K562 (cell line): ENCODE data around the gene SHC1. TPM values are rescaled to one million over a fixed set of nuclear protein-coding genes. Genes with fewer than 3 reads are reported as not detected.

Experiments used
- ATF2 ChIP-seq: sonication (generic); formaldehyde crosslinking; IDR thresholded peaks from 2 replicates; pipeline ENCODE4 v1.8.1; 2022; ENCODE audit warnings: missing genetic modification reagents
- CTBP1 ChIP-seq: fragments of 450-650 bp; IDR thresholded peaks from 2 replicates; pipeline ENCODE4 v1.6.1; 2016; ENCODE audit warnings: borderline replicate concordance
- FOXP4 ChIP-seq: sonication (generic); formaldehyde crosslinking; IDR thresholded peaks from 2 replicates; pipeline ENCODE4 v1.8.0; 2022; ENCODE audit warnings: mild to moderate bottlenecking, missing genetic modification reagents, borderline replicate concordance
- HMBOX1 ChIP-seq: sonication (generic); IDR thresholded peaks from 2 replicates; pipeline ENCODE4 v1.6.1; 2016
- MIER1 ChIP-seq: fragments of 450-650 bp; IDR thresholded peaks from 2 replicates; pipeline ENCODE4 v1.6.1; 2016; ENCODE audit warnings: antibody characterized with exemption, mild to moderate bottlenecking, low read depth
- RBM25 ChIP-seq: fragments of 200-400 bp; formaldehyde crosslinking; IDR thresholded peaks from 2 replicates; pipeline ENCODE4 v1.6.1; 2018; ENCODE audit warnings: low read length, low read depth, moderate library complexity; ENCODE audit not compliant: severe bottlenecking
- RREB1 ChIP-seq: fragments of 250-450 bp; sonication (Bioruptor Pico); IDR thresholded peaks from 2 replicates; pipeline ENCODE4 v1.4.0; 2020
- SNIP1 ChIP-seq: fragments of 450-650 bp; IDR thresholded peaks from 2 replicates; pipeline ENCODE4 v1.7.1; 2017; ENCODE audit warnings: low read depth, mild to moderate bottlenecking
- THAP12 ChIP-seq: fragments of 250-450 bp; sonication (Bioruptor Pico); IDR thresholded peaks from 2 replicates; pipeline ENCODE4 v1.9.0; 2021; ENCODE audit warnings: mild to moderate bottlenecking, inconsistent platforms
- ZNF280B ChIP-seq: fragments of 250-450 bp; sonication (Bioruptor Pico); IDR thresholded peaks from 2 replicates; pipeline ENCODE4 v1.5.1; 2021; ENCODE audit warnings: mild to moderate bottlenecking
- ZNF75A ChIP-seq: fragments of 450-650 bp; formaldehyde crosslinking; IDR thresholded peaks from 2 replicates; pipeline ENCODE4 v1.4.0; 2020; ENCODE audit warnings: mild to moderate bottlenecking
- ZNF764 ChIP-seq: fragments of 250-450 bp; sonication (Bioruptor Pico); IDR thresholded peaks from 2 replicates; pipeline ENCODE4 v1.4.0; 2020; ENCODE audit warnings: low read depth, mild to moderate bottlenecking, moderate library complexity
- polyA plus RNA-seq, 8 experiments: library from polyadenylated mRNA; depleted of rRNA in 4 of 8; stranded (reverse) in 5 of 8; unstranded in 3 of 8; fragments of >200 nt; fragmentation: Nextera tagmentation in 2 of 8; fragmentation: Illumina TruSeq in 1 of 8; extraction: Ambion mirVana in 2 of 8; extraction: Trizol in 1 of 8; gene quantifications; 2 replicates each; pipeline versions ENCODE4 v1.2.1 to v1.2.3, GENCODE V29; 2011 to 2014; ENCODE audit warnings: inconsistent platforms in 1 of 8, missing spikeins in 1 of 8
- total RNA-seq, 7 experiments: library from RNA; depleted of rRNA in 6 of 7; stranded (reverse); fragments of >200 nt in 6 of 7; fragmentation: Illumina TruSeq in 2 of 7; extraction: Trizol in 2 of 7; gene quantifications; 2 replicates each; pipeline versions ENCODE4 v1.2.1 to v1.2.3, GENCODE V29; 2011 to 2021; ENCODE audit warnings: low replicate concordance in 1 of 7

The SHC1 gene
- total and polyA plus RNA-seq, 9 of the 15 experiments (the other 6 are each of a cell fraction or from before 2014, with no cell fraction given): 4.1 to 113 (median 51.9) TPM

GRCh38 chr1:155000726-155001424 lies 30.3 kb upstream of the SHC1 start (continued):
- TF ChIP-seq RREB1 (CRISPR knock-in tag) (peak; percentile 77; the same call in 1 of the 2 replicates), ATF2 (CRISPR knock-in tag) (no peak), MIER1 (peak; percentile 55; the same call in 1 of the 2 replicates), THAP12 (no peak; the same call in 1 of the 2 replicates), ZNF764 (no peak), ZNF280B (no peak), ZNF75A (CRISPR knock-in tag) (no peak), HMBOX1 (no peak), SNIP1 (no peak), RBM25 (no peak), FOXP4 (no peak), CTBP1 (peak; percentile 90)
